ENCODE measurements around the gene NOS1. TPM values are rescaled to one million over a fixed set of nuclear protein-coding genes. Genes with fewer than 3 reads are reported as not detected.
A peak's percentile ranks its signal among the peaks of the same experiment; 100 is the strongest.

The NOS1 gene
- total RNA-seq, result 1 to 10 TPM; 2.6 to 8.3 TPM

DNA sequence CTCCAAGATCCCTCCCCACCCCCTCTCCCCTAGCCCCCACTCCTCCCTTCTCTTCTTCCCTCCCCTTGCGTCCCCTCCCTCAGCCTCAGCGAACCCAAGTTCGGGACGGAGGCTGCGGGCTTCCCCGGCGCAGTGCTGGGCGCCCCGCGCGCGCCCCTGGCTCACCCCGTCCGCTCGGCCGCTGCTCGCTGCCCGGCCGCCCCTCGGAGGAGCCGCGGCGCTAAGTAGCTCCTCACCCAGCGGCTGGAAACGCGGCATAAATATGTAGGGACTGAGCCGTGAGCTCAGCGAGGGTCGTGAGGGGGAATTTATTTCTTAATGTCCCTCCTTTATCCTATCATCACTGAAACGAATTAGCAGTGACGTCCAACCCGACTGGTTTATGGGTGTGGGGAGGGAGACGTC is at the start of gene NOS1:
Gene NOS1, minus strand, starts transcription at position 280 of the 405 bp plus-strand sequence. CDS start 30,557 bp downstream, outside the sequence.
- under 1% methylated on average over 33 of the region's 33 CpGs for WGBS
- H3K4me1 ChIP-seq (replicated peaks), result no peaks in the 10 kb centered on the region
- no peak for DNase-seq (ENCODE audit: low spot score)
- no peaks in the 10 kb centered on the region for H3K36me3 ChIP-seq
- intact Hi-C loops (cut with DNase I), result loop anchor here (10.0 kb wide), 1 partner anchor 147 kb away; no protein-coding TSS in a partner anchor
- no peak within 1 kb of the TSS for H3K27ac ChIP-seq
- peaks cover 12% of the 10 kb centered on the region for H3K27me3 ChIP-seq (replicated peaks; ENCODE audit: insufficient read depth)
- TF ChIP-seq POLR2AphosphoS5 (IDR thresholded peaks at IDR 0.05) (no peak), POLR2A (IDR thresholded peaks at IDR 0.05) (no peak)
- TF ChIP-seq, protein P1, sequence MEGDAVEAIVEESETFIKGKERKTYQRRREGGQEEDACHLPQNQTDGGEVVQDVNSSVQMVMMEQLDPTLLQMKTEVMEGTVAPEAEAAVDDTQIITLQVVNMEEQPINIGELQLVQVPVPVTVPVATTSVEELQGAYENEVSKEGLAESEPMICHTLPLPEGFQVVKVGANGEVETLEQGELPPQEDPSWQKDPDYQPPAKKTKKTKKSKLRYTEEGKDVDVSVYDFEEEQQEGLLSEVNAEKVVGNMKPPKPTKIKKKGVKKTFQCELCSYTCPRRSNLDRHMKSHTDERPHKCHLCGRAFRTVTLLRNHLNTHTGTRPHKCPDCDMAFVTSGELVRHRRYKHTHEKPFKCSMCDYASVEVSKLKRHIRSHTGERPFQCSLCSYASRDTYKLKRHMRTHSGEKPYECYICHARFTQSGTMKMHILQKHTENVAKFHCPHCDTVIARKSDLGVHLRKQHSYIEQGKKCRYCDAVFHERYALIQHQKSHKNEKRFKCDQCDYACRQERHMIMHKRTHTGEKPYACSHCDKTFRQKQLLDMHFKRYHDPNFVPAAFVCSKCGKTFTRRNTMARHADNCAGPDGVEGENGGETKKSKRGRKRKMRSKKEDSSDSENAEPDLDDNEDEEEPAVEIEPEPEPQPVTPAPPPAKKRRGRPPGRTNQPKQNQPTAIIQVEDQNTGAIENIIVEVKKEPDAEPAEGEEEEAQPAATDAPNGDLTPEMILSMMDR (IDR thresholded peaks at IDR 0.05), result no peak
- H3K4me3 ChIP-seq, result peak within 1 kb of the TSS; percentile 30 to 42
- no peaks in the 10 kb centered on the region for H3K9me3 ChIP-seq

DNA sequence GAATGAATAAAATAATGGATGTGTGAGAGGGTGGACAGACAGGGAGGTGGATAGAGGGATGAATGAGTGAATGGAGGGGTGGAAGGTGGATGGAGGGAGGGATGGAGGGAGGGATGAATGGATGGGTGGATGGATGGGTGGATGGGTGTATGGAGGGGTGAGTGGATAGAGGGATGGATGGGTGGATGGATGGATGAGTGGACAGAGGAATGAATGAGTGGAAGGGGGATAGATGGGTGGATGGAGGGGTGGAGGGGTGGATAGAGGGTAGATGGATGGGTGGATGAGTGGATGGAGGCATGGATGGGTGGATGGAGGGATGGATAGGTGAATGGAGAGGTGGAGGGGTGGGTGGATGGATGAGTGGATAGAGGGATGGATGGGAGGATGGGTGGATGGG is 47.9 kb upstream of the NOS1 start:
- H3K9me3 ChIP-seq, result no peaks in the 10 kb centered on the region
- H3K27ac ChIP-seq, result no peak overlapping the region
- no peak for DNase-seq (ENCODE audit: low spot score)
- TF ChIP-seq, protein P1 (IDR thresholded peaks at IDR 0.05), result no peak
- TF ChIP-seq POLR2AphosphoS5 (IDR thresholded peaks at IDR 0.05) (no peak), POLR2A (IDR thresholded peaks at IDR 0.05) (no peak)
- intact Hi-C loops (cut with DNase I), result no loop called here
- no peaks in the 10 kb centered on the region for H3K36me3 ChIP-seq
- H3K27me3 ChIP-seq (replicated peaks; ENCODE audit: insufficient read depth), result no peaks in the 10 kb centered on the region
- no peak overlapping the region for H3K4me3 ChIP-seq
- H3K4me1 ChIP-seq (replicated peaks), result no peaks in the 10 kb centered on the region

DNA sequence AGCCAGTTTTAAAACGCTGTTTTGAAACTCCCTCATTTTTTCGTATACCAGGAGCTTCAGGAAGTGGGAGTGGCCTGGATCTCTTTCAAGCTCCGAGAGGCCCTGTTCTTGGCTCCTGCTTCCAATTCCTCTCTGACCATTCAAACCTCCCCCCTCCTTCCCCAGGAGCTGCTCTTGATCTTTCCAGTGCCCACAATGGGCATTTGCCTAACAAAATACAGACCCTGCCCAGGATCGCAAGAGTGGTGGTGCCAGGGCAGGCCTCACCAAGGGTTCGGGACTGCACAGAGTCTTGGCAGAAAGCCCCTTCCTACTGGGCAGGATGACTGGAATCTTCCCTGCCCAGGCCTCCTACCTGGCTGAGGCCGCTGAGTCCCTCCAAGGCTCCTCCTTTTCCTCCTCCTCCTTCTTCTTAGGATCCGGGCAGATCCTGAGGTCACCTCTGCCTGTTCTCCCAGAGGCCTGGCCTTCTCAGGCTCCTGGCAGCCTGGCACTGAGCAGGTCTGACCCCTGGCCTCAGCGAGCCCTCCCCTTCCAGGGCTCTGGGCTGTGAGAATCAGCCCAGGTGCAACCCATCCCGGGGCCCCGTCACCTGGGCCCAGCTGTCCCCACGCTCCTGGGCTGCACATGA is 46.9 kb upstream of the NOS1 start:
- TF ChIP-seq, protein P1 (IDR thresholded peaks at IDR 0.05), result no peak
- peak; percentile 72 for TF ChIP-seq POLR2AphosphoS5 (IDR thresholded peaks at IDR 0.05)
- Histone ChIP-seq H3K27me3 (replicated peaks; ENCODE audit: insufficient read depth) (no peaks in the 10 kb centered on the region), H3K27ac (peak overlapping the region; percentile 32 to 48), H3K9me3 (no peaks in the 10 kb centered on the region), H3K4me1 (replicated peaks) (no peaks in the 10 kb centered on the region), H3K36me3 (no peaks in the 10 kb centered on the region), H3K4me3 (no peak overlapping the region)
- DNase-seq (ENCODE audit: low spot score), result peak; percentile 74
- WGBS, result 30% methylated on average over 10 of the region's 11 CpGs
- intact Hi-C loops (cut with DNase I), result no loop called here

DNA sequence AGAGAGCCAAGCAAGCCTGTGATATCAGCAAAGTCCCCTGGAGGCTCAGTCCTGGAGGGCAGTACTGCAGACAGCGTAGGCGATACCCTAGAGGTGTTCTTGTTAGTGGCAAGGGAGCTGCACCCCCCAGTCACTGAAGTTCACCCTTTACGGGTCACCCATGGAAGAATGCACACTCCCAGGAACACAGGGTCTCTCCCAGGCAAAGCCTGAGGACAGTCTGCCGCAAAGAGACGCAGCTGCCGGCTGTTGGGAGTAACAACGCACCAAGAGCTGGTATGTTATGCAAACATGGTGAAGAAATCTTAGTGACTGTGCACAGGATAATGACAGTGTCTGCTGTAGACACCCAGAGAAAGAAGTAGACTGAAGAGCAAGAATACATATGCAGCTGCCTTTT is 43.5 kb upstream of the NOS1 start:
- Histone ChIP-seq H3K9me3 (no peaks in the 10 kb centered on the region), H3K36me3 (no peaks in the 10 kb centered on the region), H3K4me1 (replicated peaks) (no peaks in the 10 kb centered on the region), H3K4me3 (no peak overlapping the region), H3K27me3 (replicated peaks; ENCODE audit: insufficient read depth) (no peaks in the 10 kb centered on the region), H3K27ac (no peak overlapping the region)
- WGBS, result 59% methylated on average over 7 of the region's 7 CpGs
- TF ChIP-seq, protein P1 (IDR thresholded peaks at IDR 0.05), result no peak
- TF ChIP-seq POLR2AphosphoS5 (IDR thresholded peaks at IDR 0.05), result no peak
- no peak for TF ChIP-seq POLR2A (IDR thresholded peaks at IDR 0.05)
- intact Hi-C loops (cut with DNase I), result no loop called here
- no peak for DNase-seq (ENCODE audit: low spot score)

DNA sequence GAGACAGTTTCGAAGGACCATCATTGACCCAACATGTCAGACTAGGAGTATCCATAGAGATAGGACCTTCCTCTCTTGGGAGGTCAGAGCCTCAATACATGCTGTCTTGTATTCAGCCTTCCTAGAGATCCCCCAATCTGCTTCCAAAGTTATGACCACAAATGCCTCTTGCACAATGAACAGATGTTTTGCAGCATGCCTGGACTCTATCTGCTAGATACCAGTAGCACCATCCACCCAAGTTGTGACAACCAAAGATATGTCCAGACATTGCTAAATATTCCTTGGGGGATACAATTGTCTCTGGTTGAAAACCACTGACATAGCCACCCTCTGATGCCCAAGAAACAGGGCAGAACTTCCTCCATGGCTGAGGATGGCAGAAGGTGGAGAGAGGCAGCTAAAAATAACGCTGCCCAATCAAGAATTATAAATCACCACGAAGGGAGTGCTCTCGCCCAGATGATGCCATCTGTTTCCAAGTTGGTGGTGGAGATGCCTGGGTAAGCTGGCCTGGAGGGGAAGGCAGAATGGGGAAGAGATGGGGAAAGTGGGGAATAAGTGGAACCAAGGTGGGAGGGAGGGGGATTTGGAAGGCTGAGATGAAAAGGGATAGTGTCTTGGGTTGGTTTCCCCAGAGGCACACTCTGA is 42.9 kb upstream of the NOS1 start:
- Histone ChIP-seq H3K27me3 (replicated peaks; ENCODE audit: insufficient read depth) (no peaks in the 10 kb centered on the region), H3K27ac (no peak overlapping the region), H3K36me3 (no peaks in the 10 kb centered on the region), H3K4me1 (replicated peaks) (no peaks in the 10 kb centered on the region), H3K9me3 (no peaks in the 10 kb centered on the region), H3K4me3 (no peak overlapping the region)
- no peak for DNase-seq (ENCODE audit: low spot score)
- 85% methylated on average over 4 of the region's 4 CpGs for WGBS
- TF ChIP-seq POLR2A (IDR thresholded peaks at IDR 0.05) (no peak), POLR2AphosphoS5 (IDR thresholded peaks at IDR 0.05) (no peak)
- TF ChIP-seq, protein P1 (IDR thresholded peaks at IDR 0.05), result no peak
- intact Hi-C loops (cut with DNase I), result no loop called here
